Transverse colon (tissue), 4 donors: Measurements from ENCODE around the gene ZNF674.

Source experiments
- CTCF ChIP-seq, 5 experiments: fragments of 200-600 bp in 3 of 5; fragments of 450-650 bp in 2 of 5; sonication (generic) in 3 of 5; IDR thresholded peaks; 1 replicate in 2 of 5; 2 replicates in 3 of 5; pipeline ENCODE4 v1.5.1; 2016 to 2017; ENCODE audit warnings: antibody characterized with exemption in 5 of 5, inconsistent platforms in 3 of 5, mild to moderate bottlenecking in 2 of 5, moderate library complexity in 1 of 5
- EP300 ChIP-seq: sonication (generic); formaldehyde crosslinking; IDR thresholded peaks from one replicate; pipeline ENCODE4 v1.6.1; 2017; ENCODE audit warnings: antibody characterized with exemption, low read depth
- POLR2A ChIP-seq: fragments of 450-650 bp; IDR thresholded peaks from one replicate; pipeline ENCODE4 v1.6.1; 2016; ENCODE audit warnings: antibody characterized with exemption, mild to moderate bottlenecking, moderate library complexity
- POLR2AphosphoS5 ChIP-seq, 3 donors: sonication (generic); formaldehyde crosslinking; IDR thresholded peaks; one replicate each; pipeline ENCODE4 v1.6.1; 2016; ENCODE audit warnings: antibody characterized with exemption in 3 of 3

DNA sequence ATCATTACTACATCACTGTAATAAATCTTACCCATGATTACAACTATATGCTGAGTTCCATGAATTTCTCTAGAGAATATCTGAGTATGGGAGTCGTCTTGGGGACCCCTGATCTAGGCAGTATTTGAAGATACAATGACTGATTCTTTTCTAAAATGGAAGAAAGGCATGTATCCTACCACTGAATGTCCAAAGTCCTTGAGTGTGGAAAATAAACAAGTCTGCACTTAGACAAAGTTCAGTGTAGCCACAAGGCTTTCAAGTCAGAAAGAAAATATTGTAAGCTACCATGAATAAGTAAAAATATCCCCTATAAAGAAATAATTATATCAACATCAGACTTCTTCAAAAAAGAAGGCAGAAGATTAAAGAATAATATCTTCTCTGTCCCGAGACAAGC is 42.4 kb downstream of the ZNF674 start:
- TF ChIP-seq CTCF (IDR thresholded peaks at IDR 0.05): no peak
- no peak for TF ChIP-seq POLR2A
- TF ChIP-seq EP300: no peak
- no peak for TF ChIP-seq POLR2AphosphoS5 (IDR thresholded peaks at IDR 0.05)
